ENCODE data around the gene TMEM81.

Gene TMEM81

DNA sequence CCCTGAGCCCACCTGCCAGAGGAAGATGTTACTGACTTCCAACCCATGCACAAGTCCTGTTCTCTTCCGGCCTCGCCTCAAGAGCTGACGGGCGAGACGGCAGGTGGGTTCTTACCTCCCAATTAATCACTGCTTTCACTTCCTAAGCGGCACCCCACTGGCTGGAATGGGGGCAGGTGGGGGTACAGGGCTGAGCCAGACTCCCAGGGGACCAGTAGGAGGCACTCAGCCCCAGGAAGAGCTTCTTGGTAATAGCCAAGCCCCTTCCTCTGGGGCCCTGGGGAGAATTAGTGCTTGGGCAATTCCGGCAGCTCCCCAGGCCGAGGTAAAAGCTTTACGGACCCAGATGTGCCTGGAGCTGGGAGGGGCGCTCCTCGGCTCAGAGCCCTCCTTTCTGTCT lies 31.6 kb downstream of the TMEM81 start:
- no peak for TF ChIP-seq CTCF (IDR thresholded peaks at IDR 0.05; ENCODE audit: insufficient read depth, low read depth, low read length, missing control alignments)
- no peak for DNase-seq (ENCODE audit: low read depth)
- H3K4me3 ChIP-seq (ENCODE audit: low read depth, low read length): no peak overlapping the region

- DNase-seq (ENCODE audit: low read depth): no peak
- H3K4me3 ChIP-seq (ENCODE audit: low read depth, low read length): no peak overlapping the region
- TF ChIP-seq CTCF (IDR thresholded peaks at IDR 0.05; ENCODE audit: insufficient read depth, low read depth, low read length, missing control alignments): no peak
Observed at GRCh38 chr1:205049479-205049878, 34.8 kb downstream of the TMEM81 start.

- no peak for DNase-seq (ENCODE audit: low read depth)
- H3K4me3 ChIP-seq (ENCODE audit: low read depth, low read length): no peak overlapping the region
- no peak for TF ChIP-seq CTCF (IDR thresholded peaks at IDR 0.05; ENCODE audit: insufficient read depth, low read depth, low read length, missing control alignments)
Observed at GRCh38 chr1:205048382-205048781, 35.9 kb downstream of the TMEM81 start.

GRCh38 chr1:205047764-205048231 lies 36.5 kb downstream of the TMEM81 start:
- no peak for TF ChIP-seq CTCF (IDR thresholded peaks at IDR 0.05; ENCODE audit: insufficient read depth, low read depth, low read length, missing control alignments)
- H3K4me3 ChIP-seq (ENCODE audit: low read depth, low read length): no peak overlapping the region
- no peak for DNase-seq (ENCODE audit: low read depth)

DNA sequence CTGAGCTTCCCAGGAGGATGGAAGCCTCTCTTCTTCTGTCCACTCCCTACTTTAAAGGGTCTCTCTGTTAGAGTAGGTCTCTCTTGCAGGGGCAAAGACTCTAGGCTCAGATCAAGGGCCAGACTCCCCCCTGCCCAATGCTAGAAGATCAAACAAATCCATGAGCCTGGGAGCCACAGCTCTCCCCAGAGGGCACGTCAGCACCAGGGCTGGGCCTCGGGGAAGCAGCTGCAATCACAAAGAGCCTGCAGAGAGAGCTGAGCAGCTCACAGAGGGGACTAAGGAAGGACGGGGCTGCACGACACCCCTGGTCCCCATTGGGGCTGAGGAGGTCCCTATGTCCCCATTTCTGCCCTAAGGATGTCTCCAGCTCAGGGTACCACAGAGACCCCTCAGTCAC lies 37.4 kb downstream of the TMEM81 start:
- TF ChIP-seq CTCF (IDR thresholded peaks at IDR 0.05; ENCODE audit: insufficient read depth, low read depth, low read length, missing control alignments): no peak
- no peak for DNase-seq (ENCODE audit: low read depth)

DNA sequence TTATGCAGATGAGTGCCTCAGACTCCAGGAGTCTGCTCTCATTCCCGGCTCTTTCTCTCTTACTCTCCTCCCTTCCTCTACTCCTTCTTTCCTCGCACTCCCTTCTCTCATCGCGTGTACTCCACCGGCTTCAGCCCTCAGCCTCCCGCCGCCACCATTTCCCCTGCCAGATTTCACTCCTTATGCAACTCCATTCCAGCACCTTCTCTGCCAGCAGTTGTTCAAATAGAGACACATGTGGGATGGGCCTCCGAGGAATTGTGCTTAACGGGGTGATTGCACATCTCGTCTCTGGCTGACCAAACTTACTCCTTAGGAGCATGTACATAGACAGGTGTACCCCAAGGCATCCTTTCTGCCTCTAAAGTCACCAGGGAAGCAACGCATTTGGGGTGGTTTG lies 39.1 kb downstream of the TMEM81 start:
- H3K4me3 ChIP-seq (ENCODE audit: low read depth, low read length): no peak overlapping the region
- no peak for DNase-seq (ENCODE audit: low read depth)
- TF ChIP-seq CTCF (IDR thresholded peaks at IDR 0.05; ENCODE audit: insufficient read depth, low read depth, low read length, missing control alignments): no peak

More for the DNA sequence above, 37.4 kb downstream of the TMEM81 start:
- H3K4me3 ChIP-seq (ENCODE audit: low read depth, low read length): no peak overlapping the region

DNA sequence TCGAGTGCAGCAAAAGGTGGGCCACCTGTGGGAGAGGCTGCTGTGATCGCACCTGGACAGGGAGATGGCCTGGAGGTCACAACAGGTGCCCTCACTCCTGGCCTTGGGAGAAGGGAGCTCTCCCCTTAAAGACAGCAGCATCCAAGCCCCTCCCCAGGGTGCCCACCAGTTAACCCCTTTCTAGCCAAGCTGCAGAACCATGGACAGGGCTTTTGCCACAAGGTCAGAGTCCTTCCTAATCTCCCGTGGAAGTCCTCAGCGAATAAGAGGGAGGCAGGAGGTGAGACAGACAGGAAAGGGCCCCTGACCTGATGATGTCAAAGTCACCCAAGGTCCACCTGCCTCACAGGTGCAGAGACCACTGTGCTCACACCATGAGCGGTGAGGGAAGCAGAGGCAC lies 39.5 kb downstream of the TMEM81 start:
- no peak overlapping the region for H3K4me3 ChIP-seq (ENCODE audit: low read depth, low read length)
- TF ChIP-seq CTCF (IDR thresholded peaks at IDR 0.05; ENCODE audit: insufficient read depth, low read depth, low read length, missing control alignments): no peak
- no peak for DNase-seq (ENCODE audit: low read depth)
